ENCODE measurements around the gene CACNA1C. TPM values are rescaled to one million over a fixed set of nuclear protein-coding genes. Genes with fewer than 3 reads are reported as not detected.

Gene CACNA1C
- polyA plus RNA-seq, 1 of the 3 experiments (the other 2 are of a cell fraction): 1.5 TPM

GRCh38 chr12:2456813-2457186 lies 404.0 kb downstream of the CACNA1C start:
- Histone ChIP-seq H3K9me2 (no peaks in the 10 kb centered on the region), H2AFZ (ENCODE audit: low read depth) (no peak overlapping the region), H3K36me3 (replicated peaks in 1 of 2; ENCODE audit: control insufficient read depth in 1 of 2, insufficient read depth in 2 of 2, low read length in 1 of 2) (no peaks in the 10 kb centered on the region), H3K4me1 (ENCODE audit: control insufficient read depth in 1 of 2, insufficient read depth in 2 of 2, low read depth in 1 of 2, low read length in 1 of 2) (peaks cover 0 to 10% of the 10 kb centered on the region in 2 experiments; a peak in 1 of 4 replicates), H3K9ac (no peak overlapping the region), H3K9me3 (no peaks in the 10 kb centered on the region), H3K27ac (ENCODE audit: low read depth in 2 of 2, low read length in 1 of 2) (no peak overlapping the region), H3K4me2 (no peak overlapping the region), H3K27me3 (ENCODE audit: insufficient read depth) (no peaks in the 10 kb centered on the region), H3K4me3 (ENCODE audit: low read depth in 2 of 2, low read length in 1 of 2) (no peak overlapping the region), H3F3A (replicated peaks; ENCODE audit: insufficient read depth) (no peaks in the 10 kb centered on the region), H3K79me2 (ENCODE audit: insufficient read depth) (no peaks in the 10 kb centered on the region), H4K20me1 (ENCODE audit: insufficient read depth) (no peaks in the 10 kb centered on the region)
- ChIA-PET POLR2A (no interaction called here), CTCF (no interaction called here)
- no peak for DNase-seq
- 71% methylated on average over 6 of the region's 6 CpGs for WGBS (ENCODE audit: low lambda C conversion rate)
- TF ChIP-seq SIN3A (IDR thresholded peaks at IDR 0.05; ENCODE audit: borderline replicate concordance, low read depth, low read length) (no peak), TEAD4 (IDR thresholded peaks at IDR 0.05; ENCODE audit: borderline replicate concordance, insufficient read depth) (no peak), JUND (IDR thresholded peaks at IDR 0.05) (no peak), SMC3 (IDR thresholded peaks at IDR 0.05; ENCODE audit: low read depth, low read length) (no peak), PBX3 (IDR thresholded peaks at IDR 0.05) (no peak), REST (IDR thresholded peaks at IDR 0.05; ENCODE audit: low read depth, low read length) (no peak), NRF1 (IDR thresholded peaks at IDR 0.05; ENCODE audit: low read depth, low read length) (no peak), USF1 (IDR thresholded peaks at IDR 0.05; ENCODE audit: borderline replicate concordance, low read depth) (no peak), RAD21 (IDR thresholded peaks at IDR 0.05; ENCODE audit: low read length) (no peak), NFIC (IDR thresholded peaks at IDR 0.05; ENCODE audit: borderline replicate concordance) (no peak), MXI1 (IDR thresholded peaks at IDR 0.05; ENCODE audit: low read depth, low read length) (no peak), FOXJ3 (CRISPR knock-in tag; IDR thresholded peaks at IDR 0.05) (no peak), MAX (IDR thresholded peaks at IDR 0.05; ENCODE audit: low read depth) (no peak), YY1 (IDR thresholded peaks at IDR 0.05; ENCODE audit: low read depth) (no peak), IRF3 (IDR thresholded peaks at IDR 0.05; ENCODE audit: low read depth, low read length) (no peak), TAF1 (IDR thresholded peaks at IDR 0.05; ENCODE audit: borderline replicate concordance, low read depth, low read length) (no peak), GABPA (IDR thresholded peaks at IDR 0.05; ENCODE audit: low read depth) (no peak), RXRA (IDR thresholded peaks at IDR 0.05; ENCODE audit: borderline replicate concordance, low read depth) (no peak)
